PC-9 (cell line): Measurements from ENCODE around the gene NPIPA1.
"Not testable (repeated sequence)": the region's sequence is repeated elsewhere in the genome, so short reads cannot be mapped to it uniquely, and the experiment has no call there.

Source experiments
- CTCF ChIP-seq: fragments of 200-600 bp; sonication (generic); conservative IDR thresholded peaks from 2 replicates; pipeline ENCODE4 v1.6.1; 2017; ENCODE audit warnings: mixed run types, antibody characterized with exemption, mild to moderate bottlenecking, moderate library complexity
- EZH2 ChIP-seq: fragments of 200-600 bp; sonication (generic); IDR thresholded peaks from 2 replicates; pipeline ENCODE4 v1.8.0; 2017; ENCODE audit warnings: antibody characterized with exemption, low read depth

GRCh38 chr16:14930246-14930645, 7.0 kb upstream of the NPIPA1 start:
- not testable (repeated sequence) for TF ChIP-seq CTCF, EZH2
